VCaP (cell line): ENCODE measurements around the gene IFT172.

ENCODE experiments used
- H3K27ac ChIP-seq: fragments of 450-650 bp; 2 replicates; pipeline ENCODE4 v1.5.1; 2017
- TF ChIP-seq, protein P1 (sequence below): fragments of 450-650 bp; conservative IDR thresholded peaks from 2 replicates; pipeline ENCODE4 v1.5.1; 2017; ENCODE audit warnings: mild to moderate bottlenecking, moderate library complexity

IFT172 gene

GRCh38 chr2:27520316-27520715 lies 30.8 kb upstream of the IFT172 start:
- no peak overlapping the region for H3K27ac ChIP-seq
- TF ChIP-seq, protein P1, sequence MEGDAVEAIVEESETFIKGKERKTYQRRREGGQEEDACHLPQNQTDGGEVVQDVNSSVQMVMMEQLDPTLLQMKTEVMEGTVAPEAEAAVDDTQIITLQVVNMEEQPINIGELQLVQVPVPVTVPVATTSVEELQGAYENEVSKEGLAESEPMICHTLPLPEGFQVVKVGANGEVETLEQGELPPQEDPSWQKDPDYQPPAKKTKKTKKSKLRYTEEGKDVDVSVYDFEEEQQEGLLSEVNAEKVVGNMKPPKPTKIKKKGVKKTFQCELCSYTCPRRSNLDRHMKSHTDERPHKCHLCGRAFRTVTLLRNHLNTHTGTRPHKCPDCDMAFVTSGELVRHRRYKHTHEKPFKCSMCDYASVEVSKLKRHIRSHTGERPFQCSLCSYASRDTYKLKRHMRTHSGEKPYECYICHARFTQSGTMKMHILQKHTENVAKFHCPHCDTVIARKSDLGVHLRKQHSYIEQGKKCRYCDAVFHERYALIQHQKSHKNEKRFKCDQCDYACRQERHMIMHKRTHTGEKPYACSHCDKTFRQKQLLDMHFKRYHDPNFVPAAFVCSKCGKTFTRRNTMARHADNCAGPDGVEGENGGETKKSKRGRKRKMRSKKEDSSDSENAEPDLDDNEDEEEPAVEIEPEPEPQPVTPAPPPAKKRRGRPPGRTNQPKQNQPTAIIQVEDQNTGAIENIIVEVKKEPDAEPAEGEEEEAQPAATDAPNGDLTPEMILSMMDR = no peak

DNA sequence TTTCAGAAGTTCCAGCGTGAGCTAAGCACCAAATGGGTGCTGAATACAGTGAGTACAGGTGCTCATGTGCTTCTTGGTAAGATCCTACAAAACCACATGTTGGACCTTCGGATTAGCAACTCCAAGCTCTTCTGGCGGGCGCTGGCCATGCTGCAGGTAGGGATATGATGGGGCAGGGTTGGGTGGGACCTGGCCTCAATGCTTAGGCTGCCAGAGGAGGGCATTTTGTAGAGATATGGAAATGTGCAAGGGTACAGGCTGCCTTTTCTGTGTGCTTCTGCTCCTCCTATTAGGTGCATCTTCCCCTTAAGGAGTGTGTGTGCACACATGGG lies 29.2 kb upstream of the IFT172 start:
- no peak overlapping the region for H3K27ac ChIP-seq
- TF ChIP-seq, protein P1 = no peak

DNA sequence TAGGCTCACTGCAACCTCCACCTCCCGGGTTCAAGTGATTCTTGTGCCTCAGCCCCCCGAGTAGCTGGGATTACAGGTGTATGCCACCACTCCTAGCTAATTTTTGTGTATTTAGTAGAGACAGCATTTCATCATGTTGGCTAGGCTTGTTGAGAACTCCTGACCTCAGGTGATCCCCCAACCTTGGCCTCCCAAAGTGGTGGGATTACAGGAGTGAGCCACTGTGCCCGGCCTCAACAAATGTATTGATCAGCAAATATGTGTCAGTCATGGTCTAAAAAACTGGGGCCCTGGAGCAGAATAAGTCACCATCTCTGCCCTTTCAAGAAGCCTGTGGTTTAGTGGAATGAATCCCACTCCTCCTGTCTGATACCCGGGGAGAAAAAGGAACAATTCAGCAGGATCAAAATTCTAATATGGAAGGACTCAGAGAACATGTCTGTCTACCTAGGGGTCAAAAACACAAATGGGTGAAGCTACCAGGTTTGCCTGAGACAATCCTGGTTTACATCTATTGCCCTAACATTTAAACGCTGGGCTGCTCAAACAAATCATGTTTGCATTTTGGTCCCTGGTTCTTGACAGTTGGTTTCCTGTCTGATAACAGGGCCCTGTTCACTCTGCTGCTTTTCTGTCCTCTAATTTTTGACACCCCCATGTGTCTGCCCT lies 28.7 kb upstream of the IFT172 start:
- H3K27ac ChIP-seq = no peak overlapping the region
- TF ChIP-seq, protein P1 = no peak

DNA sequence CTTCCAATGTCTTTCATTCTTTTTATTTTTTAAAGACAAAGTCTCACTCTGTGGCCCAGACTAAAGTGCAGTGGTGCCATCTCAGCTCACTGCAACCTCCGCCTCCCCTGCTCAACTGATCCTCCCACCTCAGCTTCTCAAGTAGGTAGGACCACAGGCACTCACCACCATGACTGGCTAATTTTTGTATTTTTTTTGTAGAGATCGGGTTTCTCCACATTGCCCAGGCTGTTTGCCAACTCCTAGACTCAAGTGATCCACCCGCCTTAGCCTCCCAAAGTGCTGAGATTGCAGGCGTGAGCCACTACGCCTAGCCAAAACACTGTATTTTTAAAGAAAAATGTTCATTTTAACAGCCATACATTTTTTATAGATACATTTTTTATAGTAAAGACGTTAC lies 19.8 kb upstream of the IFT172 start:
- TF ChIP-seq, protein P1 = no peak

DNA sequence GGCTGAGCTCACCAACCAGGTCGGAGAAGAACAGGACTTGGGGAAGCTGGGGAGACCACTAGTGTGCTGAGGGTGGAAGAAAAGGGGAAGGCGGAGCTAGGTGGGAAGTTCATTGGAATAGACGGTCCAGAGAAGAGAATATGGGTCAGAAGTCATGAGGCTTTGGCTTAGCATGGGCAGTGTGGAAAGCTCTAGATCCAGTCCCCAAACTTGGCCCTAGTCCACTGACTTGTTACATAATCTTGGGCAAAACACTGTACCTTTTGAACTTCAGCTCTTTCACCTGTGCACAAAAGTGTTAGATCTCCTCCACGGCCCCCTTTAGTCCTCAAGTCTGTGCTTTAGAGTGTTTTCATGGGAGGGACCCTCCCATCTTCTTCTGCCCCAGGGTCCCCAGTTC lies 17.8 kb upstream of the IFT172 start:
- TF ChIP-seq, protein P1 = no peak

More for the DNA sequence above, 19.8 kb upstream of the IFT172 start:
- H3K27ac ChIP-seq = no peak overlapping the region

GRCh38 chr2:27506587-27506986 lies 17.0 kb upstream of the IFT172 start:
- TF ChIP-seq, protein P1 = no peak
- H3K27ac ChIP-seq = no peak overlapping the region

More for the DNA sequence above, 17.8 kb upstream of the IFT172 start:
- no peak overlapping the region for H3K27ac ChIP-seq

- TF ChIP-seq, protein P1 = no peak
- H3K27ac ChIP-seq = no peak overlapping the region
Observed at GRCh38 chr2:27502142-27502541, 12.6 kb upstream of the IFT172 start.
